ENCODE measurements around the gene FLAD1. TPM values are rescaled to one million over a fixed set of nuclear protein-coding genes. Genes with fewer than 3 reads are reported as not detected.

Gene FLAD1
- polyA plus RNA-seq, 6 donors from 2014 or later = 37.0 to 57.0 (median 49.4) TPM

GRCh38 chr1:155001425-155001674 is 18.2 kb downstream of the FLAD1 start:
- H3K9me3 Mint-ChIP-seq = no peaks in the 10 kb centered on the region
- peak; percentile 62 for DNase-seq
- H3K27me3 Mint-ChIP-seq = no peaks in the 10 kb centered on the region
- H3K36me3 Mint-ChIP-seq = no peaks in the 10 kb centered on the region
- H3K27ac Mint-ChIP-seq = peak overlapping the region in 5 of 6 donors; percentile 76 to 94 (median 88)
- peak overlapping the region; percentile 88 to 98 (median 96) for H3K4me3 Mint-ChIP-seq
- ATAC-seq (ENCODE audit: low read depth in 2 of 2) = no peak
- H3K4me1 Mint-ChIP-seq = peaks cover 44 to 63% (median 46%) of the 10 kb centered on the region in 3 donors

- peak; percentile 74 to 75 for ATAC-seq (ENCODE audit: low read depth in 2 of 2)
Measured at GRCh38 chr1:155001675-155002463, 18.7 kb downstream of the FLAD1 start.

GRCh38 chr1:155002464-155003226 is 19.5 kb downstream of the FLAD1 start, which contains the start of gene ZBTB7B:
Gene ZBTB7B (plus strand): TSS chr1:155002802. CDS start chr1:155014661, 11,859 bp downstream.
- no peak for DNase-seq
- Mint-ChIP-seq H3K4me3 (peak within 1 kb of the TSS; percentile 94 to 98 (median 96)), H3K9me3 (no peaks in the 10 kb centered on the region), H3K27ac (peak within 1 kb of the TSS; percentile 89 to 98 (median 95)), H3K4me1 (peaks cover 48 to 69% (median 57%) of the 10 kb centered on the region in 3 donors), H3K27me3 (no peaks in the 10 kb centered on the region), H3K36me3 (no peaks in the 10 kb centered on the region)
- peak; percentile 5 to 6 for ATAC-seq (ENCODE audit: low read depth in 2 of 2)

More at GRCh38 chr1:155001675-155002463, 18.7 kb downstream of the FLAD1 start:
- Mint-ChIP-seq H3K27ac (peak overlapping the region; percentile 88 to 96 (median 94)), H3K27me3 (no peaks in the 10 kb centered on the region), H3K36me3 (no peaks in the 10 kb centered on the region), H3K4me3 (peak overlapping the region; percentile 91 to 98 (median 96)), H3K4me1 (peaks cover 49 to 68% (median 51%) of the 10 kb centered on the region in 3 donors), H3K9me3 (no peaks in the 10 kb centered on the region)
- DNase-seq = peak; percentile 97

- H3K4me3 Mint-ChIP-seq = peak overlapping the region; percentile 94 to 98 (median 96)
- no peaks in the 10 kb centered on the region for H3K36me3 Mint-ChIP-seq
- peak overlapping the region; percentile 72 to 98 (median 91) for H3K27ac Mint-ChIP-seq
- no peaks in the 10 kb centered on the region for H3K9me3 Mint-ChIP-seq
- H3K27me3 Mint-ChIP-seq = no peaks in the 10 kb centered on the region
- H3K4me1 Mint-ChIP-seq = peaks cover 47 to 70% (median 56%) of the 10 kb centered on the region in 3 donors
- DNase-seq = no peak
- ATAC-seq (ENCODE audit: low read depth in 2 of 2) = no peak
Measured at GRCh38 chr1:155003227-155003765, 20.2 kb downstream of the FLAD1 start.

GRCh38 chr1:155003766-155004351 is 20.7 kb downstream of the FLAD1 start:
- Mint-ChIP-seq H3K36me3 (no peaks in the 10 kb centered on the region), H3K9me3 (no peaks in the 10 kb centered on the region), H3K4me3 (peak overlapping the region; percentile 94 to 98 (median 96)), H3K27ac (peak overlapping the region in 5 of 6 donors; percentile 72 to 98 (median 93)), H3K27me3 (no peaks in the 10 kb centered on the region), H3K4me1 (peaks cover 50 to 72% (median 55%) of the 10 kb centered on the region in 3 donors)
- DNase-seq (no peak), ATAC-seq (ENCODE audit: low read depth in 2 of 2) (no peak)

- Mint-ChIP-seq H3K4me3 (peak overlapping the region; percentile 82 to 98 (median 92)), H3K9me3 (no peaks in the 10 kb centered on the region), H3K27me3 (no peaks in the 10 kb centered on the region), H3K27ac (peak overlapping the region; percentile 41 to 95 (median 90)), H3K4me1 (peaks cover 52 to 72% (median 56%) of the 10 kb centered on the region in 3 donors), H3K36me3 (no peaks in the 10 kb centered on the region)
- no peak for ATAC-seq (ENCODE audit: low read depth in 2 of 2)
- DNase-seq = no peak
Measured at GRCh38 chr1:155004352-155005075, 21.4 kb downstream of the FLAD1 start.

- Mint-ChIP-seq H3K4me1 (peaks cover 53 to 72% (median 59%) of the 10 kb centered on the region in 3 donors), H3K36me3 (no peaks in the 10 kb centered on the region), H3K27me3 (no peaks in the 10 kb centered on the region), H3K27ac (peak overlapping the region; percentile 79 to 97 (median 92)), H3K4me3 (peak overlapping the region; percentile 53 to 98 (median 87)), H3K9me3 (no peaks in the 10 kb centered on the region)
- ATAC-seq (ENCODE audit: low read depth in 2 of 2) = peak; percentile 15 to 16
- DNase-seq = peak; percentile 54
Measured at GRCh38 chr1:155005076-155006011, 22.2 kb downstream of the FLAD1 start.

GRCh38 chr1:155006601-155007101 is 23.5 kb downstream of the FLAD1 start:
- peak overlapping the region; percentile 89 to 97 (median 96) for H3K27ac Mint-ChIP-seq
- peak; percentile 59 for DNase-seq
- peaks cover 54 to 79% (median 68%) of the 10 kb centered on the region in 3 donors for H3K4me1 Mint-ChIP-seq
- H3K36me3 Mint-ChIP-seq = no peaks in the 10 kb centered on the region
- H3K4me3 Mint-ChIP-seq = peak overlapping the region; percentile 75 to 98 (median 86)
- ATAC-seq (ENCODE audit: low read depth in 2 of 2) = peak; percentile 33 to 38
- H3K27me3 Mint-ChIP-seq = no peaks in the 10 kb centered on the region
- H3K9me3 Mint-ChIP-seq = no peaks in the 10 kb centered on the region

- Mint-ChIP-seq H3K27ac (peak overlapping the region in 1 of 6 donors; percentile 96), H3K36me3 (no peaks in the 10 kb centered on the region), H3K9me3 (no peaks in the 10 kb centered on the region), H3K4me3 (peak overlapping the region in 3 of 8 donors; percentile 87 to 98 (median 98)), H3K4me1 (peaks cover 56 to 85% (median 72%) of the 10 kb centered on the region in 3 donors), H3K27me3 (no peaks in the 10 kb centered on the region)
- DNase-seq (no peak), ATAC-seq (ENCODE audit: low read depth in 2 of 2) (no peak)
Measured at GRCh38 chr1:155007251-155007828, 24.2 kb downstream of the FLAD1 start.

- no peaks in the 10 kb centered on the region for H3K36me3 Mint-ChIP-seq
- peaks cover 64 to 94% (median 81%) of the 10 kb centered on the region in 3 donors for H3K4me1 Mint-ChIP-seq
- H3K4me3 Mint-ChIP-seq = peak overlapping the region in 5 of 8 donors; percentile 9 to 73 (median 37)
- ATAC-seq (ENCODE audit: low read depth in 2 of 2) = no peak
- peak overlapping the region in 3 of 6 donors; percentile 42 to 92 (median 80) for H3K27ac Mint-ChIP-seq
- no peak for DNase-seq
- H3K27me3 Mint-ChIP-seq = no peaks in the 10 kb centered on the region
- no peaks in the 10 kb centered on the region for H3K9me3 Mint-ChIP-seq
Measured at GRCh38 chr1:155008015-155008941, 25.1 kb downstream of the FLAD1 start.

All from naive B cell (primary cell).